NCI-H345 treated with DMSO at 0.1 percent for 48 hours (cell line): Measurements from ENCODE around the gene MILR1.
"Not testable (repeated sequence)": the region's sequence is repeated elsewhere in the genome, so short reads cannot be mapped to it uniquely, and the experiment has no call there.

Source experiments
- DNase-seq: peaks from one replicate; lab custom pipeline; 2025; ENCODE audit not compliant: unreplicated experiment; lab: John Stamatoyannopoulos, UW

MILR1 gene, protein sequence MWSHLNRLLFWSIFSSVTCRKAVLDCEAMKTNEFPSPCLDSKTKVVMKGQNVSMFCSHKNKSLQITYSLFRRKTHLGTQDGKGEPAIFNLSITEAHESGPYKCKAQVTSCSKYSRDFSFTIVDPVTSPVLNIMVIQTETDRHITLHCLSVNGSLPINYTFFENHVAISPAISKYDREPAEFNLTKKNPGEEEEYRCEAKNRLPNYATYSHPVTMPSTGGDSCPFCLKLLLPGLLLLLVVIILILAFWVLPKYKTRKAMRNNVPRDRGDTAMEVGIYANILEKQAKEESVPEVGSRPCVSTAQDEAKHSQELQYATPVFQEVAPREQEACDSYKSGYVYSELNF

DNA sequence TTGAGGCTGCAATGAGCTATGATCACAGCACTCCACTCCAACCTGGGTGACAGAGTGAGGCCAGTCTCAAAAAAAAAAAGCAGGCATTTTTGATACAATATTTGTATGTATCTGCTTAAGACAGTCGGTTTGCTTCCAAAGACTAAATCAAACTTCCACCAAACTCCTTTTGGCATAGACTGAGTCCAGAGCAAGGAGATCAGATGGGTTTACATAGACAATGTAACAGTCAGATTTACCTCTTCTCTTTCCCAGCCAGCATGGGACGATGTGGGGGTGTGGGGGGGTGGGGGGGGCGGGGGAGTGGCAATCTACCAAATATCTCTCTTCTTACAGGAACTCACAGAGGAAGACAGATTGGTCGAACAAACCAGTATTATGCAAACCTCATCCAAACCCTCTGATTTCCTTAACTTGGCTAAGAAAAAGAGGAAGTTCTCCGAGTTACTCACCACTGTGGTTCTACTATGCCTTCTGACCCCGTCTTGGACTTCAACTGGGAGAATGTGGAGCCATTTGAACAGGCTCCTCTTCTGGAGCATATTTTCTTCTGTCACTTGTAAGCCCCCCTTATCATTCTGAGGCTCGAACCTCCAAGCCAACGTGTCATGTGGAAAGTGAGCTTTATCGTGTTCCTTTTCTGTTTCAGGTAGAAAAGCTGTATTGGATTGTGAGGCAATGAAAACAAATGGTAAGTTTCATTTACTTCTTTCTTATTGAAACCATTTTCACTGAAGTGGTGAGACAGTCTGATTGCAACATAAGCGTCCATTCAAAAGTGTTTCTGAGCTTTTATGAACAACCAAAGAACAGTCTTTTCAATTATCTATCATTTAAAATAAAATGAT lies at the start of gene MILR1:
Gene MILR1 (plus strand): TSS at position 451 of the 848 bp plus-strand sequence. CDS start 54 bp downstream, at position 505.
- no peak for DNase-seq

DNA sequence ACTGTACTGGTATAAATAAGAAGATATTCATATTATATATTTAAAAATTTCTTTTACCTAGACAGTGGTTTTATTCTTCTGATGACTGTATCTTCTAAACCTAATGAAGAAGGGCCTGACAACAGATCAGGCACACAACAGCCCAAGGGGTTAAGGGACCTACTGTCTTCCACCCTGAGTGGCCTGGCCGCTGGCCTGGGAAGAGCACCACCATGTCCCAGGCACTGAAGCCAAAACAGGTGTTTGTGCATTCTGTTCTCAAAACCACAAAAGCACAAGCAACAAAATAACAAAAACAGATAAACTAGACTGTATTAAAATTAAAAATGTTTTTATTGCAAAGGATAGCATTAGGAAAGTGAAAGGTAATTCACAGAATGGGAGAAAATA lies 49.2 kb upstream of the MILR1 start:
- DNase-seq: no peak

DNA sequence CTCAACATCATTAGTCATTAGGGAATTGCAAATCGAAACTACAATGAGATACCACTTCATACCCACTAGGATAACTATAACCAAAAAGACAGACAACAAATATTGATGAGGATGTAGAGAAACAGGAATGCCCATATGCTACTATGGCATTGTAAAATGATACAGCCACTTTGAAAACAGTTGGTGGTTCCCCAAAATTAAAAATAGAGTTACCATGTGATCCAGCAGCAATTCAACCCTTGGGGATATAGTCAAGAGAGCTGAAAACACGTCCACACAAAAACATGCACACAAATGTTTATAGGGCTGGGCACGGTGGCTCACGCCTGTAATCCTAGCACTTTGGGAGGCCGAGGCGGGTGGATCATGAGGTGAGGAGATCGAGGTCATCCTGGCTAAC lies 48.3 kb upstream of the MILR1 start:
- no peak for DNase-seq

DNA sequence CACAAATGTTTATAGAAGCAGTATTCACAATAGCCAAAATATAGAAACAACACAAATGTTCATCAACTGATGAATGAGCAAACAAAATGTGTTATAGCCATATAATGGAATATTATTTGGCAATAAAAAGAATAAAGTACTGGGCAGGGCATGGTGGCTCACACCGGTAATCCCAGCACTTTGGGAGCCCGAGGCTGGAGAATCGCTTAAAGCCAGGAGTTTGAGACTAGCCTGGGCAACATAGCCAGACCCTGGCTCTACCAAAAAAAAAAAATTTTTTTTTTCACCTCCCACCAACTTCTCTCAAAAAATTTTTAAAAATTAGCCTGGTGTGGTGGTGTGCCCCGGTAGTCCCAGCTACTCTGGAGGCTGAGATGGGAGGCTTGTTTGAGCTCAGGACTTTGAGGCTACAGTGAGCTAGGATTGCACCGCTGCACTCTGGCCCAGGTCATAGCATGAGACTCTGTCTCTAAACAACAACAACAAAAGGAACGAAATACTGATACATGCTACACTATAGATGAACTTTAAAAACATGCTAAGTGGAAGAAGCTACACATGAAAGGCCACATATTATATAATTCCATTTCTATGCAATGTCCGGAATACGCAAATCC lies 47.6 kb upstream of the MILR1 start:
- DNase-seq: no peak

DNA sequence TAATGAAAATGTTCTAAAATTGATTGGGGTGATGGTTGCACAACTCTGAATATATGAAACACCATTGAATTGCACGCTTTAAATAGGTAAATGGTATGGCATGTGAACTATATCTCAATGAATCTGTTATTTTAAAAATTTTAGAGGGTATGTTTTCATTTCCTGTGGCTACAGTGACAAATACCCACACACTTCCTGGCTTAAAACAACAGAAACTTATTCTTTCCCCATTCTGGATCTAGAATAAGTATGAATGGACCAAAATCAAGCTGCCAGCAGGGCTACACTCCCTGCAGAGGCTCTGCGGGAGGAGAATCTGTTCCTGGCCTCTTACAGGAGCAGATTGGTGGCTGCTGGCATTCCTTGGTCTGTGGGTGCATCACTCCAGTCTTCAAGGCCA lies 47.0 kb upstream of the MILR1 start:
- DNase-seq: no peak

DNA sequence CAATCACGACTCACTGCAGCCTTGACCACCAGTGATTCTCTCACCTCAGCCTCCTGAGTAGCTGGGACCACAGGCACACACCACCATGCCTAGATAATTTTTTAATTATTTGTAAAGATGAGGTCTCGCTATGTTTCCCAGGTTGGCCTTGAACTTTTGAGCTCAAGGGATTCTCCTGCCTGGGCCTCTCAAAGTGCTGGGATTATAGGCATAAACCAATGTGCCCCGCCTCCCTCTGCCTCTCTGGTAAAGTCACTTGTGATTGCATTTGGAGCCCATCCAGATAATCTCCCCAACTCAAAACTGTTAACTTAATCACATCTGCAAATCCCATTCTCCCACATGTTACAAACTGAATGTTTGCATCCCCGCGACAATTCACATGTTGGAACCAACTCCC lies 46.4 kb upstream of the MILR1 start:
- DNase-seq: no peak

DNA sequence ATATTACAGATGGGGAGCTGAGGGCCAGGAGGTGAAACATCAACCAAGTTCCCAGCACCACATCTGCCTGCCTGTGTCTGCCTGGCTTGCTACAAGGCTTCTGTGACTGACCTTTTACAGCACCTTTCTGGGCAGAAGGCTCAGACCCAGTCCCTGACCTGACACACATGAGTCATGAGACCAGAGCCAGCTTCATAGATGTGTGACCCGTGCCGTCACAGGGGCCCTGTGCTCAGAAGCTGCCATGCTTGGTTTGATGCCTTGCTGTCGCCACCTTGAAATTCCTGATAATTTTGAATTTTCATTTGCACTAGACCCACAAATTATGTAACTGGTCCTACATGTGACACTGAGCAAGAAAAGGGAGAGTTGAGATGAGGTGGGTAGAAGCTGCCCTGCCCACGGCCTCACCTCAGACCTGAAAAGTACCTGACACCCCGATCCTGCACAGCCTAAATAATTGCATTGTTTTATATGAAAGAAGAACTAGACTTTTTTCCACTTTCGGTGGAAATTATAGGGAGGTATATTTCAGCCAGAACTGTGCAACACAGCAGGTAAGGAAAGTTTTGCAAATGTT lies 44.9 kb upstream of the MILR1 start:
- no peak for DNase-seq

DNA sequence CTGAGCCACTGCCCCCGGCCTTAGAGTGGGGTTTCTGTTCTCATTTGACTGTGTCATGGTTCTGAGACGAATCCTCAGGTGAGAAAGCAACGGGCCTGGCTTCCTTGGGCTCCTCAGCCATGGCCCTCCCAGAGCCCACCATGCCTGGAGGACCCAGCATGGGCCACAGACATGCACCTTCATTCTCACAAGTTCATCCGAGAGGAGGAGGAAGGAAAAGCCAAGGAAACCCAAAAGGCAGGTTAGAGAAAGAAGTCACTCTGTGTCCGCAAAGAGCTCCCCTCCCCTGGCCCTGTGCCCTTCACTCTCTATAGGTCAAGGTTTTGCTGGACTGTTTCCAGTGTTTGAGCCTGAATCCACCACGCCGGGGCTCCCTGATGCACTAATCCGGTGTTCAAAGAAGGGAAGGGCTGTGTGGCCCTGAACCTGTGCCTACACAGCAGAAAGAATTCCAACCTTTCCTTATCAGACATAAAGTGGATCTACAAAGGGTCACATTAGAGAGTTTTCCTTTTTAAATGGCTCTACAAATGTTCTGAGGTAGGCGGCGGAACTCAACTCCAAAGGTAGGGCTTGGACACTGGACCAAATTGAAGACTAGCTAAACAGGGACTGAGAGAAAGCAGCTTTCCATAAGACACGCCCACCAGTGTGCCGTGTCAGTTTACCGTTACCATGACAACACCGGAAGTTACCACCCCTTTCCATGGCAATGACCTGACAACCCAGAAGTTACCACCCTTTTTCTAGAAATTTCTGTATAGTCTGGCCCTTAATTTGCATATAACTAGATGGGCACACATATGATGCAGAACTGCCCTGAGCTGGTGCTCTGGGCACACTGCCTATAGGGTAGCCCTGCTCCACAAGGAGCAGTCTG lies 42.4 kb upstream of the MILR1 start:
- DNase-seq: no peak

DNA sequence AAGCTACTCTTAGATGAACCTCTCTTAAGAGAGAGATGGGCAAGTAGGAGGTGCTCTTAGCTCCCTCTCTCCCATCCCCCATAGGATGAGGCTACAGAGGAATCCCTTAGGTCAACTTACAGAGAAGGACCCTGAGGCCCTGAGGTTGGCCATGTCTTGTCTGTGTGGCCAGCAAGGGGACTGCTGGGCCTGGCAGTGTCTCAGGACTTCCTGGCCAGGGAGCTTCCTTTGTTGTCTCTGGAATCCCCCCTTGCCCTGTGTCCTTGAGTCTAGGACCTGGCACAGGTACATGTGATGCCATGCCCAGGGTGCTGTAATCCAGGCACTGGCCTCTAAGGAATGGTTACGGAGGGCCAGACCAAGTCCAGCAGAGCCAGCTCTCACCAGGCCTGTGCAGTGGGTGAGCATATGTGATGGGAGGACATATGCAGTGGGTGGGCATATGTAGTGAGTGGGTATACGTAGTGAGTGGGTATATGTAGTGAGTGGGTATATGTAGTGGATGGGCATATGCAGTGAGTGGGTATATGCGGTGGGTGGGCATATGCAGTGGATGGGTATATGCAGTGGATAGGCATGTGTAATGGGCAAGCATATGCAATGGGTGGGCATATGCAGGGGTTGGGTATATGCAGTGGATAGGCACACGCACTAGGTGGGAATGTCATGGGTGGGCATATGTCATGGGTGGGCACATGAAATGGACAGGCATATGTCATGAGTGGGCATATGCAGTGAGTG lies 38.0 kb upstream of the MILR1 start:
- no peak for DNase-seq

DNA sequence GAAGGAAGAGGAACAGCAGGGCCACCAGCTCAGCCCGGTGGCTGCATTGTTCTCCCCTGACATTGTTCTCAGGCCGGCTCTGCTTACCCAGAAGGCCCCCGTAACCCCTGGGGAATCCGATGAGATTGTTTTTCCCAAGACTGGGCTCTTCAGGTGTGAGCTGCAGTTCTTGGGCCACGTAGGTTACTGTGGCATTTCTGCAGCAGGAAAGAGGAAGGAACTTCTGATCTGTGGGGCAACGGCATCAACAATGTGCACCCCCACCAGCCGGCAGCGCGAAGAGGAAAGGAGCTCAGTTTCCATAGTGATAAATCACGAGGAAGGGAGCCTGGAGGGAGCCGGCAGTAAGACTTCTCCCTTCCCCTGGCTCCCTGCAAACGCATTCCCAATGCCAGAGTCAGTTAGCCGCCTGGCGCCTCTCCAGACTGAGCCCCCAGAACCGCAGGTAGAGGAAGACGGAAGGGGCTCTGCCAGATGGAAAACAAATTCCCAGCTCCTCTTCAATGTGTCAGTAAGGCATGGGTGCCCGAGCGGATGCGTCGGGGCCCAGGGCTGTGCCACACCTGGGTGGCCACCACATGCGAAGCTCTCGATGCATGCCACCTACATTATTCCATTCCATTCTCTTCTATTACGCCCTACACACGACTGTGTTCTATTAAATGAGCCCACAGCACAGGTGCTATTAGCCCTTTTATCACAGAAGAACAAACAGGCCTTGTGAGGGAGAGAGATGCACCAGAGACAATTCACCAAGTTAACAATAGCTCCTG lies 36.7 kb upstream of the MILR1 start:
- DNase-seq: peak; percentile 29

DNA sequence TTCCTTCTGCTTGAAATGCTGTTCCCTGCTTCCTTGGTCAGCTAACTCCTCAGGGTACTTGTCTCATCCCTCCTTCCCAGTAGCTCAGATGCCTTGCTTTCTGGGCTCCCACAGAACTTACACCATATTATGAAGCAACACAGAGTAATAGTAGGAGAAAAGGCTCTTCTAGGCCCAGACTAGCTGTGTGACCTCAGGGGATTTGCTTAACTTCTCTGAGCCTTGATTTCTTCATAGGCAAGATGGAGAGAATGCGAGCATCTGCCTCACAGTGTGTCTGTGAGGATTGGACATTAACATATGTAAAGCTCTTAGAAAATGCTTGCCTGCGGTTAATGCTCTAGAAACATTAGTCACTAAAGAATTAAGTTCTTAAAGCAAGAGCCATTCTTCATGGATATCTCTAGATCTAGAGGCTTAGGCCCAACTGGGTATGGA lies 36.0 kb upstream of the MILR1 start:
- DNase-seq: no peak

DNA sequence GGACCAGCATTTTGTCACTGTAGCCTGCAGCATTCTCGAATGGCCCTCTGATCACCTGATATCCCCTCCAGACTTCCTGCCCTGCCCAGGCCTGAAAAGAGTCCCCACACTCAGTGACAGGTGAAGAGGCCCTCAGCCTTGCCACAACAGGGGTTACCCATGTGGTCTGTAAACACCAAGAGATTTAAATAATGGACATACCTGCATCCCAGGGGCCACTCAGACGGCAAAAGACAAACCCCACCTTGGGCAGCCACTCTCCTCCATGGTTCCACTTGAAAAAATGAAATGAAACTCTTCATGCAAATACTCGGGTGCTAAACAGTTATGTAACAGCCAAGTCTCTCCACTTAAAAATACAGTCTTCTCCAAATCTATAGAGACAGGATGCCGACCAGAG lies 35.4 kb upstream of the MILR1 start:
- no peak for DNase-seq

DNA sequence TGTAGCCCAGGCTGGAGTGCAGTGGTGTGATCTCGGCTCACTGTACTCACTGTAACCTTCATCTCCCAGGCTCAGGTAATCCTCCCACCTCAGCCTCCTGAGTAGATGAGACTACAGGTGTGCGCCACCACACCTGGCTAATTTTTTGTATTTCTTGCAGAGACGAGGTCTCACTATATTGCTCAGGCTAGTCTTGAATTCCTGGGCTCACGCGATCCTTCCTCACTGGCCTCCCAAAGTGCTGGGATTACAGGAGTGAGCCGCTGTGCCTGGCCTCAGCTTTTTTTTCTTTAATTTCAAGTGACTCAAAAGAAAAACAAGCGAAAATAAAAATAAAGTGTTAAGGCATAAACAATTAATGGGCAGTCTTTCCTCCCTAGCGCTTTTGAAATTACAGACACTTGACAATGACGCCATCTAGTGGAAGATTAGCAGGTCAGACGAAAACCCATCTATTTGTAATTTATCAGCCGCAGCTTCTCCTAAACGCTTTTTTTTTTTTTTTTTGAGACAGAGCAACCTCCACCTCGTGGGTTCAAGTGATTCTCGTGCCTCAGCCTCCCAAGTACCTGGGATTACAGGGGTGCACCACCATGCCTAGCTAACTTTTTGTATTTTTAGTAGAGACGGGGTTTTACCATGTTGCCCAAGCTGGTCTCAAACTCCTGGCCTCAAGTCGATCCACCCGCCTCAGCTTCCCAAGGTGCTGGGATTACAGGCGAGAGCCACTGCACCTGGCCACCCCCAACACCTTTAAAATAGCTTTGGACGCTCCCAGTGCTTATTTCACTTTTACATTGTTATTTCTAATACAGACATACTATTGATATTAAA lies 30.2 kb upstream of the MILR1 start:
- DNase-seq: peak; percentile 66

DNA sequence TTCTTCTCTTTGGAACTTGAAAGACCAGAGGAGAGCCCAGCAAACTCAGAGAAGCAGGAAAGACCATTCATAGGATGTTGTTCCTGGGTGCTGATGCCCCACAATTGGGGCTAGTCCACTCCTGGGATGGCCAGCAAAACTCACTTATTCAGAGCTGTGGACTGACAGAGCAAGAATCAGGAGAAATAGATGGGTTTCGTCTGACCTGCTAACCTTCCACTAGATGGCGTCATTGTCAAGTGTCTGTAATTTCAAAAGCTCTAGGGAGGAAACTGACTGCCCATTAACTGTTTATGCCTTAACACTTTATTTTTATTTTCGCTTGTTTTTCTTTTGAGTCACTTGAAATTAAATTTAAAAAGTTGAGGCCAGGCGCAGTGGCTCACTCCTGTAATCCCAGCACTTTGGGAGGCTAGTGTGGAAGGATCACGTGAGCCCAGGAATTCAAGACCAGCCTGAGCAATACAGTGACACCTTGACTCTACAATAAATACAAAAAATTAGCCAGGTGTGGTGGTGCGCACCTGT lies 28.7 kb upstream of the MILR1 start:
- peak; percentile 87 for DNase-seq

DNA sequence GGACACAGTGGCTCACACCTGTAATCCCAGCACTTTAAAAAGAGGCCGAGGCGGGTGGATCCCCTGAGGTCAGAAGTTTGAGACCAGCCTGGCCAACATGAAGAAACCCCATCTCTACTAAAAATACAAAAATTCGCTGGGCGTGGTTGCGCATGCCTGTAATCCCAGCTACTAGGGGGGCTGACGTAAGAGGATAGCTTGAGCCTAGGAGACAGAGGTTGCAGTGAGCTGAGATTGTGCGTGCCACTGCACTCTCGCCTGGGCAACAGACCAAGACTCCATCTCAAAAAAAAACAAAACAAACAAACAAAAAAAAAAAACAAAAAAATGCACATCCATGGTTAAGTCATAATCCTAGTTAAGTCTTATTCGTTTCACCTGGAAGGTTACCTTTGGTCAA lies 26.8 kb upstream of the MILR1 start:
- DNase-seq: not testable (repeated sequence)

DNA sequence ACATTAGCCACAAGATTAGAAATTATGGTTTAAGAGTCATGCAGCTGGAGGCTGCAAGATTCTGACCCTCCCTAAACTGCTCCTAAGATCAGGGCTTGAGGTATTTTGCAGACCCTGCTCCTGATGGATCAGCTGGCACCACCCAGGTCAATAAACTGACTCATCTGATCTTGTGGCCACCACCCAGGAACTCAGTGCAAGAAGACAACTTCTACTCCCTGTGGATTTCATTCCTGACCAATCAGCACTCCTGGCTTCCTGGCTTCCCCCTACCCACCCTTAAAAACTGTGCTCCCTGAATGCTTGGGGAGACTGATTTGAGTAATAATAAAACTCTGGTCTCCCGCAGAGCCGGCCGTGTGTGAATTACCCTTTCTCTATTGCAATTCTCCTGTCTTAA lies 25.0 kb upstream of the MILR1 start:
- no peak for DNase-seq

DNA sequence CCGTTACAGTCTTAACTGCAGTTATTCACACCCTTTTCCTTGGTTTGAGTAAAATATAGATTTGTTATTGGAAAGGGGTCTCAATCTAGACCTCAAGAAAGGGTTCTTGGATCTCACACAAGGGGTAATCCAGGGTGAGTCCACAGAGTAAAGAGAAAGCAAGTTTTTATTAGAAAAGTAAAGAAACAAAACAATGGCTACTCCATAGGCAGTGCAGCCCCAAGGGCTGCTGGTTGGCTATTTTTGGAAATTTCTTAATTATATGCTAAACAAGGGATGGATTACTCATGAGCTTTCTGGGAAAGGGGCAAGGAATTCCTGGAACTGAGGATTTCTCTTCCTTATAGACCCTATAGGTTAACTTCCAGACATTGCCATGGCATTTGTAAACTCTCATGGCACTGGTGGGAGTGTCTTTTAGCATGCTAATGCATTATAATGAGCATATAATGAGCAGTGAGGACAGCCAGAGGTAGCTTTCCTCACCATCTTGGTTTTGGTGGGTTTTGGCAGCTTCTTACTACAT lies 24.5 kb upstream of the MILR1 start:
- no peak for DNase-seq

DNA sequence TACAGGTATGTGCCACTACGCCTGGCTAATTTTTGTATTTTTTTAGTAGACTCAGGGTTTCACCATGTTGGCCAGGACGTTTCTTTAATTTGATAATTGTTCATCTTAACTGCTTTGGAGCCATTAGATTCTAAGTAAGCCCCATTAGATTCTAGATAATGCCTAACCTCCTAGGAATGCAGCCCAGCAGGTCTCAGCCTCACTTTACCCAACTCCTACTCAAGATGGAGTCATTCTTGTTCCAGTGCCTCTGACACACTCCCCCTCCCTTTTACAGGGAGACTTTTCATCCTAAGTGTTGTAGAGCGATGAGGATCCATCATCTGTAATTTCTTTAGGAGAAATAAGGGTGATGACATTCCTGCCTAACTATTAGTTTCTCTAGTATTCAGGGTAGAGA lies 23.7 kb upstream of the MILR1 start:
- DNase-seq: no peak
